Thymus (tissue), 11 donors: Measurements from ENCODE around the gene FCN3. TPM values are rescaled to one million over a fixed set of nuclear protein-coding genes. Genes with fewer than 3 reads are reported as not detected.
A peak's percentile ranks its signal among the peaks of the same experiment; 100 is the strongest.
"Not testable (repeated sequence)": the region's sequence is repeated elsewhere in the genome, so short reads cannot be mapped to it uniquely, and the experiment has no call there.

ENCODE experiments used
- DNase-seq, 9 donors: peaks; one replicate each; pipeline ENCODE4 v3.0.0-alpha.2; 2013; ENCODE audit warnings: low spot score in 9 of 9, low read depth in 6 of 9, missing footprints in 1 of 9
- H3K27ac ChIP-seq, 2 donors: one replicate each; pipeline ENCODE4 v1.5.1; 2013; ENCODE audit warnings: control low read depth in 1 of 2, low read depth in 1 of 2, low read length in 1 of 2, mild to moderate bottlenecking in 1 of 2, moderate library complexity in 1 of 2
- H3K27me3 ChIP-seq, 2 donors: one replicate each; pipeline ENCODE4 v1.5.1; 2013; ENCODE audit warnings: low read length in 1 of 2; ENCODE audit not compliant: control insufficient read depth in 2 of 2, insufficient read depth in 1 of 2
- H3K36me3 ChIP-seq, 2 donors: one replicate each; pipeline ENCODE4 v1.5.1; 2013; ENCODE audit warnings: low read length in 1 of 2, mild to moderate bottlenecking in 1 of 2, moderate library complexity in 1 of 2; ENCODE audit not compliant: control insufficient read depth in 2 of 2, insufficient read depth in 2 of 2
- H3K4me1 ChIP-seq, 2 donors: one replicate each; pipeline ENCODE4 v1.5.1; 2013; ENCODE audit warnings: low read length in 2 of 2; ENCODE audit not compliant: control insufficient read depth in 2 of 2, insufficient read depth in 2 of 2
- H3K4me3 ChIP-seq, 2 donors: one replicate each; pipeline ENCODE4 v1.5.1; 2013; ENCODE audit warnings: low read length in 2 of 2, control low read depth in 1 of 2, mild to moderate bottlenecking in 1 of 2
- H3K9me3 ChIP-seq, 2 donors: one replicate each; pipeline ENCODE4 v1.5.1; 2013; ENCODE audit warnings: low read length in 1 of 2, mild to moderate bottlenecking in 1 of 2; ENCODE audit not compliant: control insufficient read depth in 2 of 2, insufficient read depth in 1 of 2
- WGBS: extraction: QIAGEN DNeasy Blood & Tissue Kit; methylation state at CpG from one replicate; pipeline ENCODE4 v1.1.7; 2013; 5-methylcytosine and 5-hydroxymethylcytosine counted together
- polyA plus RNA-seq: library from polyadenylated mRNA; stranded (reverse); fragments of 200-250 nt; gene quantifications from one replicate; pipeline ENCODE4 v1.2.3, GENCODE V29; 2013
- total RNA-seq: library from RNA; stranded (reverse); fragments of 120-200 nt; gene quantifications from one replicate; pipeline ENCODE4 v1.2.4, GENCODE V29; 2013
- donor health status: healthy.

The FCN3 gene
- total and polyA plus RNA-seq, 2 donors: 0.47 to 10.7 TPM

GRCh38 chr1:27394925-27395324 is 20.3 kb upstream of the FCN3 start:
- Histone ChIP-seq H3K36me3 (no peaks in the 10 kb centered on the region), H3K27me3 (peaks cover 9 to 27% of the 10 kb centered on the region in 2 donors), H3K9me3 (peaks cover 1 to 7% of the 10 kb centered on the region in 2 donors), H3K4me1 (peaks cover 13 to 44% of the 10 kb centered on the region in 2 donors), H3K4me3 (no peak overlapping the region), H3K27ac (no peak overlapping the region)
- 96% methylated on average over 1 of the region's 1 CpG for WGBS
- no peak for DNase-seq

GRCh38 chr1:27394282-27394658 is 19.6 kb upstream of the FCN3 start:
- no peak for DNase-seq
- Histone ChIP-seq H3K27me3 (peaks cover 9 to 27% of the 10 kb centered on the region in 2 donors), H3K9me3 (peaks cover 1 to 7% of the 10 kb centered on the region in 2 donors), H3K4me1 (peaks cover 13 to 41% of the 10 kb centered on the region in 2 donors), H3K36me3 (no peaks in the 10 kb centered on the region), H3K4me3 (no peak overlapping the region), H3K27ac (no peak overlapping the region)
- 97% methylated on average over 9 of the region's 9 CpGs for WGBS

DNA sequence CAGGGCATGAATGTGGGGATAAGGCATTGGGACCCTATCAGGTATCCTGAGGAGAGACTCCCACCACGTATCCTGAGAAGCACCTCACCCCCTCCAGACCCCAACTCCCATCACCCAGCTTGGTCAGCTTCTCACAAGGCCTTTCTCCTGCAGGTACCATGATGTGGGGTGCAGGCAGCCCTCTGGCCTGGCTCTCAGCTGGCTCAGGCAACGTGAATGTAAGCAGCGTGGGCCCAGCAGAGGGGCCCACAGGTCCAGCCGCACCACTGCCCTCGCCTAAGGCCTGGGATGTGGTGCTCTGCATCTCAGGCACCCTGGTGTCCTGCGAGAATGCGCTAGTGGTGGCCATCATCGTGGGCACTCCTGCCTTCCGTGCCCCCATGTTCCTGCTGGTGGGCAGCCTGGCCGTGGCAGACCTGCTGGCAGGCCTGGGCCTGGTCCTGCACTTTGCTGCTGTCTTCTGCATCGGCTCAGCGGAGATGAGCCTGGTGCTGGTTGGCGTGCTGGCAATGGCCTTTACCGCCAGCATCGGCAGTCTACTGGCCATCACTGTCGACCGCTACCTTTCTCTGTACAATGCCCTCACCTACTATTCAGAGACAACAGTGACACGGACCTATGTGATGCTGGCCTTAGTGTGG is 19.1 kb upstream of the FCN3 start:
- Histone ChIP-seq H3K27ac (no peak overlapping the region), H3K36me3 (no peaks in the 10 kb centered on the region)
- no peak for DNase-seq

GRCh38 chr1:27392778-27393635 is 18.4 kb upstream of the FCN3 start:
- Histone ChIP-seq H3K36me3 (no peaks in the 10 kb centered on the region), H3K27me3 (peaks cover 9 to 27% of the 10 kb centered on the region in 2 donors), H3K9me3 (peaks cover 1 to 7% of the 10 kb centered on the region in 2 donors), H3K4me3 (peak overlapping the region; percentile 38 to 40), H3K27ac (no peak overlapping the region), H3K4me1 (peaks cover 13 to 32% of the 10 kb centered on the region in 2 donors)
- DNase-seq: no peak
- 43% methylated on average over 30 of the region's 30 CpGs for WGBS

More for the DNA sequence above, 19.1 kb upstream of the FCN3 start:
- peaks cover 9 to 27% of the 10 kb centered on the region in 2 donors for H3K27me3 ChIP-seq
- WGBS: 97% methylated on average over 18 of the region's 18 CpGs
- peaks cover 1 to 7% of the 10 kb centered on the region in 2 donors for H3K9me3 ChIP-seq
- H3K4me3 ChIP-seq: no peak overlapping the region
- peaks cover 13 to 36% of the 10 kb centered on the region in 2 donors for H3K4me1 ChIP-seq

DNA sequence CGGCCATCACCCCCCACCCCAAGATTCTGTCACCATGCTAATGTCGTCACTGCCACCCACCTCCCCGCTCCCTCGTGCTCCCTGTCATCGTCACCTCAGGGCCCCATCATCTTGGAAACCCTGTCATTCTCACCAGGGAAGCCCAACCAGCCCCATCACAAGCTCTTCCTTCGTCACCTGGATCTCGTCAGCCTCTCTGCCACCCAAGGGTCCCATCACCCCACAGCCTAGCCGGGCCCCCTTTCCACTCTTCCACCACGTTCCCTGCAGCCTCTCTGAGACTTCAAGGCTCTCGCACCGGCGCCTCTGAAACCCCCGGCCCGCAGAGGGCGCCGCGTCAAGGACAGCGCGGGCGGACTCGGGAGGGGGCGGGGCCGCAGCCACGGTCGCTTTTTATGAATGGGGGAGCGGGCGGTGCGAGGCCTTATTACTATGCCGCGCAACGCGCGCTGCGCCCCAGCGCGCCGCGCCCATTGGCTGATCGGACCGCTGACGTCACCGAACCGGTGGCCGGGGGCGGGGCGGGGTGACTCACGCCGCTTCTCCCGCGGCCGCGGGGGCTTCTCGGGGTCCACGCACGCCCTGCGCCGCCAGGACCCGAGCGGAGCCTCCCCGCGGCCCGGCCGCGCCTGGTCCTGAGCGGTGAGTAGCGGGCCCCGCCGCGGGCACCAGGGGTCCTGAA is 17.6 kb upstream of the FCN3 start, which contains the start of gene GPR3:
GPR3 (plus strand) TSS at position 527 of the 682 bp plus-strand sequence. CDS start 1,177 bp downstream, outside the sequence.
- Histone ChIP-seq H3K4me3 (peak within 1 kb of the TSS; percentile 38 to 40), H3K9me3 (peaks cover 1 to 7% of the 10 kb centered on the region in 2 donors), H3K27ac (peak within 1 kb of the TSS in 1 of 2 donors; percentile 5), H3K36me3 (no peaks in the 10 kb centered on the region), H3K4me1 (peaks cover 13 to 32% of the 10 kb centered on the region in 2 donors), H3K27me3 (peaks cover 9 to 27% of the 10 kb centered on the region in 2 donors)
- DNase-seq: peak in 8 of 9 donors; percentile 66 to 92 (median 80)
- WGBS: 3% methylated on average over 69 of the region's 69 CpGs

GRCh38 chr1:27391511-27392095 is 17.0 kb upstream of the FCN3 start:
- Histone ChIP-seq H3K36me3 (no peaks in the 10 kb centered on the region), H3K27ac (peak overlapping the region in 1 of 2 donors; percentile 5), H3K9me3 (peaks cover 1 to 7% of the 10 kb centered on the region in 2 donors), H3K4me3 (no peak overlapping the region), H3K4me1 (peaks cover 13 to 29% of the 10 kb centered on the region in 2 donors), H3K27me3 (peaks cover 9 to 28% of the 10 kb centered on the region in 2 donors)
- DNase-seq: no peak
- WGBS: 17% methylated on average over 13 of the region's 13 CpGs

DNA sequence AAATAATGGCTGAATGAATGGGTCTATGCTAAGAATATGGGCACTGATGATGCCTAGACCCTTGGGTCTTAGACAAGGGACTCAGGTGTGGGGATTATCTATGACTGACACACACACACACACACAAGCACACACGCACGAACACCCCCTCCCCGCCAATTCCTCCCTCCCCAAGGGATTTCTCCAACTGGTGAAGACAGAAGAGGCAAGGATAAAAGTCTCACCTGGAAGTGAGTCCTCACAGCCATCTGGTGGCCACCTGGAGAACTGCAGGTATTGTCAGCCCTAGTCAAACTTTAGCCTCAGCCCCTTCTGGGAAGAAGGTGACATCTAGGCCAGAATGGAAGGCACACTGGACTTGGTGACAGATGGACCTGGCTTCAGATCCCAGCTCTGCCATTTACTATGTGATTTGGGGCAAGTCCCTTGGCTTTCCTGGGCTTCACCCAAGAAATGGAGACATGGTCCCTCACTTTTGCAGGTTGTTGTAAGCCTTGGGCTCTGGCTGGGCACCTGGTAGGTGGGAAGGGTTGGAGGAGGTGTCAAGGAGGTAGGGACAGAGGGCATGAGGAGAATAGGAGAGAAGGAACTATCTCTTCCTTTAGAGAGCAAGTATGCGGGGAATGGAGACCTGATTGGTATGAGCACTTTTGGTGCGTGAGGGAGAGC is 13.8 kb upstream of the FCN3 start:
- Histone ChIP-seq H3K4me3 (no peak overlapping the region), H3K9me3 (peaks cover 1 to 4% of the 10 kb centered on the region in 2 donors), H3K36me3 (no peaks in the 10 kb centered on the region), H3K27me3 (peaks cover 9 to 39% of the 10 kb centered on the region in 2 donors), H3K4me1 (peaks cover 8 to 22% of the 10 kb centered on the region in 2 donors), H3K27ac (no peak overlapping the region)
- 44% methylated on average over 5 of the region's 5 CpGs for WGBS
- DNase-seq: peak in 6 of 9 donors; percentile 33 to 77 (median 68)

- H3K4me1 ChIP-seq, H3K4me3 ChIP-seq, H3K36me3 ChIP-seq, DNase-seq, H3K9me3 ChIP-seq, H3K27ac ChIP-seq: not testable (repeated sequence)
- H3K27me3 ChIP-seq: peaks cover 0 to 34% of the 10 kb centered on the region in 2 donors
- 92% methylated on average over 3 of the region's 3 CpGs for WGBS
Measured at GRCh38 chr1:27384797-27385196, 10.2 kb upstream of the FCN3 start.
